CD1c-positive myeloid dendritic cell (primary cell): ENCODE data around the gene C11orf68.

Experiments used
- DNase-seq: peaks from one replicate; pipeline ENCODE4 v3.0.0-alpha.2; 2016; ENCODE audit errors: extremely low spot score

Gene C11orf68

DNA sequence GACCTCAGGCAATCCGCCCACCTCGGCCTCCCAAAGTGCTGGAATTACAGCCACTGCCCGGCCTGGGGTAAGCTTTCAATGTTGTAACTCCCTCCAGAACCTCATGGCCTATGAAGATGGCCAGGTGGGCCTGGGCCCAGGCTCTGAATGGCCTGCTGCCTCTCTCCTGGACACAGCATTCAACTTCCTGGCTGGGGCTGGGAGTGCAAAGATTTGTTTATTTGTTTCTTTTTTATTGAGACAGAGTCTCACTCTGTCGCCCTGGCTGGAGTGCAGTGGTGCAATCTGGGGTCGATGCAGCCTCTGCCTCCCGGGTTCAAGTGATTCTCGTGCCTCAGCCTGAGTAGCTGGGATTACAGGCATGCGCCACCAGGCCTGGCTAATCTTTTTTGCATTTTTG is 25.9 kb upstream of the C11orf68 start:
- DNase-seq, result no peak

DNA sequence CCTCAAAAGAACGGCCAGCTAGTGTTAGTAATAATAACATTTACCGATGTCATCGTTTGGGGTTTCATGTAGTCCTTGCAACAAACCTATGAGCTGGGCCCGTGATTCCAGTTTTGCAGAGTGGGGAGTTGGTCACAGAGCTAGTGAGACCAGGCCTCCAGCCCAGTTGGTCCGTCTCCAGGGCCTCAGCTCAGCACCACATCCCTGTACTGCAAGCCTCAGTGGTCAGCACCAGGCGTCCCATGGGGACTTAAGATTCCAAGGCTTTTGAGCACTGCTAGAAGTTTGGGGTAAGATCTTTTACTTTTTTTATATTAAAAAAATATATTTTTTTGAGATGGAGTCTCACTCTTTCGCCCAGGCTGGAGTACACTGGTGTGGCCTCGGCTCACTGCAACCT is 25.3 kb upstream of the C11orf68 start:
- DNase-seq, result no peak

DNA sequence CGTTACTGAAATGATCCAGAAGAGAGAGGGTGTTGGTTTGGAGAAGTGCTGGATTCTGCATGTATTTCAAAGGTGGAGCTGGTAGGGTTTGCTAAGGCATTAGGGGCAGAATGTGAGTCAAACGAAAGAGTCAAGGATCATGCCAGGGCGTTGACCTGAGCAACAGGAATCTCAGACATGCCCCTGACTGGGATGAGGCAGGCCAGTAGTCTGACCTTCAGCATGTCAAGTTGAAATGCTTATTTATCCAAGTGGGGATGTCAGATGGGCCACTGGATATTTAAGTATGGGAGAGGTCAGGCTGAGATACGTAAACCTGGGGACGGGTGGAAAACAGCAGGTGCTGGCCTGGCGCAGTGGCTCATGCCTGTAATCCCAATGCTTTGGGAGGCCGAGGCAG is 23.7 kb upstream of the C11orf68 start:
- DNase-seq, result no peak

DNA sequence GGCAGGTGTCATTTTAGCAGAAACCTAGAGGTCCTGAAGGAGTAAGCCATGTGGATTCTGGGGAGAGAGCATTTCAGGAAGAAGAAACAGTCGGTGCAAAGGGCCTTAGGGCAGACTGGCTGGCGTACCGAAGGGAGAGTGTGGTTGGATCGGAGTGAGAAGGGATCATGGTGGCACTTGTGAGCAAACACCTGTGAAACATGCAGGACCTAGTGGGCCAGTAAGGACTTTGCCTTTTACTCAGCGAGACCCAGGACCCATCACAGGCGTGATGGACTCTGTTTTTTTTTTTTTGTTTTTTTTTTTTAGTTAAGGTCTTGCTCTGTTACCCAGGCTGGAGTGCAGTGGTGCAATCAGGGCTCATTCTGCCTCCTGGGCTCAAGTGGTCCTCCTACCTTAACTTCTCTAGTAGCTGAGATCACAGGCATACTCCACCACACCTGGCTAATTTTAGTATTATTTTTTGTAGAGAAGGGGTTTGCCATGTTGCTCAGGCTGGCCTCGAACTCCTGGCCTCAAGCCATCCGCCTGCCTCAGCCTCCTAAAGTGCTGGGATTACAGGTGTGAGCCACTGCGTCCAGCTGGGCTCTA is 23.0 kb upstream of the C11orf68 start:
- DNase-seq, result no peak

DNA sequence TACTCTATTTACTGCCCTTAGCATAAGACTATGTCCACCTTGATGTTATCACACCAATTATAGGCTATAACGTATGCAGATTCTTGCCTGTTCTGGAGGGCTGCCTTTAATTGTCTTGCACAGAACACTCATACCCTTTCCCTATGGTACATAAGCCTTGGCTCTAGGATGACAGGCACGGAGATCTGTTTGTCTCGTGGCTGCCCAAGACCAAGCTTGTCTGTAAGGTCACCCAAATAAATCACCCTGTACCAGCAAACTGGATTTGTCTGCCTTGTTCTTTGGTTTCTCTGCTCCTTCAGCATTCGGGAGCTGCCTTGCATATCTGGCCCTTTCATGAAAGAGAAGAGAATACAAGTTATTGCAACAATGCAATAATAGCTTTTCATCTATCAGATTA is 18.9 kb upstream of the C11orf68 start:
- DNase-seq, result no peak

DNA sequence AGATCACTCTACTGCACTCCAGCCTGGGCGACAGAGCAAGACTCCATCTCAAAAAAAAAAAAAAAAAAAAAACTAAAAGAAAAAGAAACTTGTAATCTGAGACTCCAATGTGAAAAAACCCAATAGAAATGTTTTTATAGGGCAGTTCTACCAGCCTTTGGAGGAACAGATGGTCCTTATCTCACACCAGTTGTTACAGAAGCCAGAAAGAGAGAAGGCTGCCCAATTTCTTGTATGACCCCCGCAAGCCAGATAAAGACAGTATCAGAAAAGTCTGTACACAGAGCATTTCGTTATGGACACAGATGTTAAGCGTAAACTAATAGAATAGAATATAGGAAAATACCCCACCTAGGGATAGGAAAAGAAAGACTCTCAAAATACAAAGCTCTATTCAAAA is 15.2 kb upstream of the C11orf68 start:
- no peak for DNase-seq

DNA sequence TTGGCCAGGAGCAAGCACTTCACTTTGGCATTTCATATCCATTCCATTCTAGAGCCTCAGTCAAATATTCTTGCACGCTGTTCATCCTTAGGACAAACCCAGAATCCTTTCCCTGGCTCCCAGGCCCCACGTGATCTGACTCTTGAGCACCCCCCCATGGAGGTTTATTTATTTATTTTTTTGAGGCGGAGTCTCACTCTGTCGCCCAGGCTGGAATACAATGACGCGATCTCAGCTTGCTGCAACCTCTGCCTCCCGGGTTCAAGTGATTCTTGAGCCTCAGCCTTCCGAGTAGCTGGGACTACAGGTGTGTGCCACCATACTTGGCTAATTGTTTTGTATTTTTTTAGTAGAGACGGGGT is 13.7 kb upstream of the C11orf68 start:
- peak; percentile 30 for DNase-seq

DNA sequence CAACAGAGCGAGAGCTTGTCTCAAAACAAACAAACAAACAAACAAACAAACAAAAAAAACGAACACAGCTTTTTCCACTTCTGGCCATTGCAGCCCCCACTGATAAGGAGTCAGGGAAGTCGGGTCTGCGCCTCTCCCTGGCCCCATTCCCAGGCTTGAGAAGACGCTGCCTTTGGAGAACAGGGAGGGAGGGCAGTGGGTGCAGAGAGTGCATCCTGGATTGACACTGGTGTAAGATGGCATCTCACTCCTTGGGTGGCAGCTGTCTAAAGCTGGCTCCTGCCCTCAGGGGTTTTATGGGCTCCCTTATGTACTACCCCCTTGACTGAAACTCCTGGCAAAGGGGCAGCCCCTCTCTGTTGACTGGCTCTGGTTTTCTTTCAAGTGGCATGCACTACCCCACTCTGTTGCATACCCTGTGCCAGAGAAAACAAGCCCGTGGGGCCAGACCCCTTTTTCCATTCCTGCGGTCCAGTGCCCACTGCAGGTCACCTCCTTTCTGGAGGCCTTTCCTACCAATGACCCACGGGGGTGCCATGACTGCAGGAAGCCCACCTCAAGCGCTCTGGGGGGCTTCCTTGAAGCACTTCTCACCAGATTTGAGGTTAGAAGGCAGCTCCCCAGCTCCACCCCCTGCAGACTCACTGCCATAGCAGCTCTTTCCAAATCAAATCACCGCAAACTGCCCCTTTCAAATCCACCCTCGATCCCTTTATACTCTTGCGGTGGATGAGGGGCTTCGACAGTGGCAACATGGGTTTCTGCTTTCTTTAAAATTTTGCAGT is 13.1 kb upstream of the C11orf68 start:
- DNase-seq, result no peak

DNA sequence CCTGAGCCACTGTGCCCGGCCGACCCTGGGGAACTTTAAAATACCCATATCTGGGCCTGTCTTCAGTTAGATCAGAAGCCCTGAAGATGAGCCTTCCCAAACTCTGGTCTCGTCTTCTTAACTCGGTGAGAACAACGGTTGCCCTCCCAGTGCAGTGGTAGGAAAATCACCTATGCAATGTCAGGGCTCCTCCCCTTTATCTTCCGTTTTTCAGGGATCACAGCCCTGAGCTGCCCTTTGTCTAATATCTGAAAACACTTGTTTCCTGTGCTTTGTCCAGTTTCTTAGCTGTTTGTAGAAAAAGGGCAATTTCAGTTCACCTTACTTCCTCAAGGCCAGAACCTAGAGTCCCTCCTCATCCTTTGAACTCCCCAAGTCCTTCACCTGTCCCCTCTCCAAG is 9.8 kb upstream of the C11orf68 start:
- no peak for DNase-seq

DNA sequence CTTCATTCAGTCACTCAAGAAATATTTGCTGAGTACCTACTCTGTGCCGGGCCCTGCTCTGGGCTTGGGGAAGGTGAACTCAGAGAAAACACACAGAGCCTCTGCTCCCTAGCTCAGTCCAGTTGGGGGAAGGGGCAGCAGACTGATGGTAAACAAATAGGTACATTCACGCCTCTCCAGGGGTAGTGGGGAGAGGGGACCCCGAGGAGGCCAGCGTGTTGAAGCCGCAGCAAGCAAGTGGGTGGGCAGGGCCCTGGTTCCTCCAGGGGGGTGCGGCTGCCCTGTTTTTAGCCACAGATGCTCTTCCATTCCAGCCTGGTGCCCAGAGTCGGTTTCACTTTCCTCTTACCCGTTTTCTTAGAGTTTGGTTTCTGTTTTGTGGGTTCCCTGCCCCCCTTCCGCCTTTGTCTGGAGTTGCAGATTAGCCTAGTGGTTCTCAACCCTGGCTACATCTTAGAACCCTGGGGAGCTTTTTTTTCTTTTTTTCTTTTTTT is 9.1 kb upstream of the C11orf68 start:
- DNase-seq, result peak; percentile 74

DNA sequence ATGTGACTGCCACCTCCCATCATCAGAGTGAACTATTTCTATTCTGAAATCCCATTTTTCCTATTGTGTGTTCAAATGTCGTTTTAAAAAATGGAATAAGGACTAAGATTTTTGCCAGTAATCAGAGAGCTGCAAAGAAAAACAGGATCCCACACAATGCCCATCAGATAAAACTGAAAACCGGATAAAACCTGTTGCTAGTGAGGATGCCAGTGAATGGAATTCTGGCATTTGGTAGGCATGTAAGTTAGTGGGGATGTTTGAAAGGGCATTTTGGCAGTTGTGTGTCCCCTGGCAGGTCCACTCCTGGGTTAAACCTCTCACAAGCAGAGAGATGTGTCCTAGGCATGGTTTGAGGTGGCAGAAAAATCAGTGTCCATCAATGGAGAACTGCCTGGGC is 6.5 kb upstream of the C11orf68 start:
- no peak for DNase-seq

DNA sequence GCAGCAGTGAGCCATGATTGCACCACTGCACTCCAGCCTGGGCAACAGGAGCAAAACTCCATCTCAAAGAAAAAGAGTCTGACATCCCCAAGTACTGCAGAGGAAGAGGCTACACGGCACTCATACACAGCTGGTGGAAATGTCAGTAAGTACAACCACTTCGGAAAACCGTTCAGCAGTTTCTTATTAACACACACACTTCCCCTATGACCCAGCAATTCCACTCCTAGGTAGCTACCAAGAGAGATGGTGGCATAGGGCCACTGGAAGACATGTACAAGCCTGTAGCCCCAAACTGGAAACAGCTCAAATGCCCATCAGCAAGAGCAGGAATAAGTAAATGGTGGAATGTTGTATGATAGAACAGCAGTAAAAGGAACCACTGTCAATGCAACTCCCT is 3.7 kb upstream of the C11orf68 start:
- no peak for DNase-seq

DNA sequence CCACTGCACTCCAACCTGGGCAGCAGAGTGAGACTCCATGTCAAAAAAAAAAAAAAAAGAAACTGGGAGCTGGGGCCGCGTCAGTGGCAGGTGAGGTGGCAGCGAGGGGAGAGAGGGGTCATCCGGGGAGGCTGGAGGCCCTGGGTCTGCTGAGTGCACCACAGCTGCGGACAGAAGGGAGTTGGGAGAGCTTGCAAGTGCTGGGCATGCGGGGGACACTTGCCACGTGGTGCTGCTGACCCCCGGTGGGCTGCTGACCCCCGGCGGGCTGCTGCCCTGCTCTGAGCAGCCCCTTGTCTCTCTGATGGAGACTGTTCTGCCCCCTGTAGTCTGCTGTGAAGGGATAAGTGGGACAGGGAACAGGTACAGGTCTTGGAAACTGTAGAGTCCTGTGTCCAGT is 3.0 kb upstream of the C11orf68 start:
- DNase-seq, result no peak

DNA sequence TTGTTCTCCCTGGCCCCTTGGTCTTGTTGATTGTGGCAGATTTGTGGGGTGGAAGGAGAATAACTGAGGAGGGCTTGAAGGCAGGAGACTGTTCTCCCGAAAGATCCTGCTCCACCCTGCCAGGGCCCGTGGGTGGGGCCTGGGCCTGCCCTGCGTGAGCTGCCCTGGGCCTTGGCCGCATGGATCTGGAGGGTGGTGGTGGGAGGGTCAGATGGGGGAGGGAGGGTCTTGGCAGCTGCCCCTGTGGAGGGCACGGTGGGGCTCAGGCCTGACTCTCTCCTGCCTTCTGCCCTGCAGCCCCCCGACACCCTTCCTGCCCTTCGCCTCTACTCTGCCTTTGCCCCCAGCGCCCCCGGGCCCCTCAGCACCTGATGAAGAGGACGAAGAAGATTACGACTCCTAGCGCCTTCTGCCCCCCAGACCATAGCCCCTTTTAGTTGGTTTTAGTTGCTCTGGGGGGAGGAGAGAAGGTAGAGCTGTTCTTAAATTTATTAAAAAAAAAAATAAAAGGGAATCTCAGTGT is 2.2 kb upstream of the C11orf68 start:
- no peak for DNase-seq

DNA sequence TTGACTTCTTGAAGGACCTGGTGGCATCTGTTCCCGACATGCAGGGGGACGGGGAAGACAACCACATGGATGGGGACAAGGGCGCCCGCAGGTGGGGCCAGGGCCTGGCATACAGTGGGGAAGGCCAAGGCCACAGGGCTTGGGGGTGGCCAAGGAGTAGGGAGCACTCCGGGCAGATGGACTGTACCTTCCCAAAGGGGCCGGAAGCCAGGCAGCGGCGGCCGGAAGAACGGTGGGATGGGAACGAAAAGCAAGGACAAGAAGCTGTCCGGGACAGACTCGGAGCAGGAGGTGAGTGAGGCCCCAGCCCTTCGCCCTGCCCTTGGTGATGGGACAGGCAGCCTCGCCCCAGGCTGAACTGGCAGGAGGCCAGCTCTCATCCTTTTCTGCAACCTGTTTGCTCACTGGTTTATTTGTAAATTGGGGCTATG is 1.5 kb upstream of the C11orf68 start:
- no peak for DNase-seq

DNA sequence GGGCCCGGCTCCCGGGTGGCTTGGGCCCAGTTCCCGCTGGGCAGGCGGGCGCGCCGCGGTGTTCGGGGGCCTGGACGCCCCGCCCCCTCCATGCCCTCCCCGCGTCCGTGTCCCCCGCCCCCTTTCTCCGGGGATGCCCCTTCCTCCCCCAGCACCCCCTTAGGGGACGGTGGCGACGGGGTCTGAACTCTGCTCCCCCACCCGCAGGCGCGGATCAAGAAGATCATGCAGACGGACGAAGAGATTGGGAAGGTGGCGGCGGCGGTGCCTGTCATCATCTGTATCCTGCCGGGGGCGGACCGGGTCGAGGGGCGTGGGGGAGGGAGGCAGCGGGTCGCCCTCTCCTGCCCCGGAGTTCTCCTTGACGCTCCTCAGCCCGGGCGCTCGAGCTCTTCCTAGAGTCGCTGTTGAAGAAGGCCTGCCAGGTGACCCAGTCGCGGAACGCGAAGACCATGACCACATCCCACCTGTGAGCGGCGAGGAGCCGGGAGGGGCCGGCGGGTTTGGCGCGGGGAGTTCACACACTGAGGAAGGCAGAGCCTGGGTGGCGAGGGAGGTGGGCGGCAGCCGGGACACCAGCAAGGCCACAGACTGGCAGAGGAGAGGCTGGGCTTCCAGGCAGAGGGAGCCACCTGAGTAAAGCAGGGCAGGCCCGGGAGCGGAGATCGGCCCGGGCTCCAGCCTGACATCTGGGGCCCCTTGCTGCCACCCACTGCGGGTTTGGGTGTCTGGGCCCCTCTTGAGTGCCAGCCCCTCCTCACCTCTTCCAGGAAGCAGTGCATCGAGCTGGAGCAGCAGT is 910 bp upstream of the C11orf68 start:
- peak; percentile 48 for DNase-seq

DNA sequence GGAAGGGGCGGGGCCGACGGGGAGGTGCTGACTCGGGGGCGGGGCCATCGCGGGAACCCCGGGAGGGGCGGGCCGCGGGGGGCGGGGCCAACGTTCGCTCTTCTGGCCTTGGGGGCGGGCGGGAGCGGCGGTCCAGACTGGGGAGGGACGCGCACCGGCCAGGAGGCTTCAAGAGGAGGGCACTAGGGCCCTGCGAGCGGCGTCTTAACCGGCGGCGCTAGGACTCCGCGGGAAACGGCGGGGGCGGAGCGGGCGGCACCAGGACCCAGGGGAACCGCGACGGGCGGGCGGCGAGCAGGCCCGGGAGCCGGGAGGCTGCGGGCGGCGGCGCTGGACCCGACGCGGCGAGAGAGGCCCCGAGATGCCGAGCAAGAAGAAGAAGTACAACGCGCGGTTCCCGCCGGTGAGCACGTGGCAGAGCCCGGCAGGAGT is 295 bp upstream of the C11orf68 start, which contains the start of gene DRAP1:
Gene DRAP1, plus strand, starts transcription at position 286 of the 432 bp plus-strand sequence. Its CDS starts 76 bp downstream, at position 362.
- peak; percentile 99 for DNase-seq

DNA sequence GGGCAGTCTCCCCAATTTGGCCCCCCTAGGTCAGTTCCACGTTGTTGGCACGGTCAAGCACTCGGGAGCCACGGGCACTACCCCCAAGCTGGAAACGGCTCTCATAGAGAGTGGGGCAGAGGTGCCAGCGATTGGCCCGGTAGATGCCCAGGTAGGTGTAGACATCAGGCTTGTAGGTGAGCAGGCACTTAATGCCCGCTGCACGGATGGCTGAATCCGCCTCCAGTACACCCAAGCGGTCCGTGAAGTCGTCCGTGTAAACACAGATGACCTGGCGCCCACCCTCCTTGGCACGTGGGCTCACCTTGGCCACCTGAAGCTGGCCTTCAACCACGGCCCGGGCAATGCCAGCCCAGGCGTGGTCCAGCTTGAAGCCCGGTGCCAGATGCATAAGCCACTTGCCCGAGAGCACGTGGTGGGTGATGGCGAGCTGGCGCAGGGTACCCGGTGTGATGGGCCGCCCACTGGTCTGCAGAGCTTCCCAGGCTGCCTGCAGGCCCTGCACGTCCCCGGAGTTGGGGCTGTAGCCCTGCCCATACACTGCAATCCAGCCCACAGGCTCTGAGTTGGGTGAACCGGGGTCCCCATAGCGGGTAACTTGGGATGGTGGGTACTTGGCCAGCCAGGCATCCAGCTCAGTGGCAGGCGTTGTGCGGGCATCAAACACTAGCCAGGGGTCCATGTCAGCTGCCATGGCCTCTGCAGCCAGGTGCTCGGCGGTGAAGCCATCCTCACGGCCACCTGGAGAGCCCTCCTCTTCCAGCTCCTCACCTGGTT is 1.2 kb downstream of the C11orf68 start:
- no peak for DNase-seq

DNA sequence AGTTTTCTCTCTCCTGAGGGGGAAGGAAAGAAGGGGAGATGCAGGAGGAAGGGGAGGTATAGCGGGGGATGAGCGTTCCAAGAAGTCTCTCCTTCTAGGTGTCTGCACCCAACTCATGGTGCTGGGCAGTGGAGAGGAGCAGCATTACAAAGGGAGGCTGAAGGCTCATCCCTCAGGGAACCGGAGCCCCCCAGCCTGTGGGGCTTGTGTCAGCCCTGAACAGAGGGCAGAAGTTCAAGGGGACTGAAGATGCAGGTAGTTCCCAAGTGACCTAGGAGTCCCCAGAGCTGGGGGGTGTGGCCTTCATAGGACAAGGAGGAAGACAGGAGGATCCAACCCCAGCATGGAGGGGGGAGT is 1.8 kb downstream of the C11orf68 start:
- no peak for DNase-seq

DNA sequence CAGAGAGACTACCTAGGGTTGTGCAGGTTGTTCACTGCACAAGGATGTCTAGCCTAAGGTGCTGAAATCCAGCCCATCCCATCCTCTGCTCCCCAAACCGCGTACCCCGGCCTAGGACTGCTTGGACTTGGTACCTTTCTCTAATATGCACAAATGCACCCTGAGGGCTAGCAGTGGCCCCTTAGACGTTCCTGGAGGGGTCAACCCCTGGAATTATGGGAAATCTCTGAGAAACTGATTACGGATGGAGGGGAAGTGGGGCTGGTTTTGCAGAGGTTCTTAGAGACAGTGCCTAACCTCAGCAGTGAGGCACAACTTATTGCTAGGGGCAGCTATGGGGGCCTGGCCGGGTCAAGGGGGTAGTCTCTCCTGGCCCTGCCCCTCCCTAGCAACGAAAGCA is 2.5 kb downstream of the C11orf68 start:
- DNase-seq, result no peak

DNA sequence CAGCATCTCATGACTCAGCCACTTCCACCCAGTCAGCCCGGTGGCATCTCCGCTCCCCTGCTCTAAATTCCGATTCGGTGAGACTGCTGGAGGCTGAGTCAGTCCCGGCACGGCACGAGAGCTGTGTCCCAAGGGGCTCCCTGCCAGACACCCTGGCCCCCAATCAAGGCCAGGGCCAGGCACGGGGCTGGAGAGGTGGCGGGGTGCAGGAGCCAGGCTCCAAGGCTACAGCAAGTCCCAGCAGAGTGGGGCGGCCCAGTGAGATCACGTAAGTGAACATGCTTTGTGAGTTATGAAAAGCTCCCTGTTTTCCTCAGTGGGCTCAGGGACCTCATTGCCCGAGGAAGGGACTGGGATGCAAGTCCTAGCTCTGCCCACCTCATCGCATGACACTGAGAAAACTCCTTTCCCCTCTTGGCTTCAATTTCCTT is 3.0 kb downstream of the C11orf68 start:
- peak; percentile 47 for DNase-seq
